Neuronal stem cell (in vitro differentiated cells): ENCODE data around the gene SARS2.
A peak's percentile ranks its signal among the peaks of the same experiment; 100 is the strongest.

Experiments
- DNase-seq: peaks from one replicate; pipeline ENCODE4 v3.0.0-alpha.2; 2013; ENCODE audit warnings: low spot score
- H2AFZ ChIP-seq: one replicate; pipeline ENCODE4 v1.6.1; 2013; ENCODE audit warnings: mild to moderate bottlenecking, low read length, inconsistent platforms
- H2AK5ac ChIP-seq: 2 replicates; pipeline ENCODE4 v1.6.1; 2013; ENCODE audit warnings: low read depth, mild to moderate bottlenecking, inconsistent platforms, low read length, moderate library complexity, mixed read lengths
- H2BK120ac ChIP-seq: 2 replicates; pipeline ENCODE4 v1.6.1; 2013; ENCODE audit warnings: low read depth, mild to moderate bottlenecking, inconsistent platforms, low read length, moderate library complexity, mixed read lengths
- H2BK12ac ChIP-seq: one replicate; pipeline ENCODE4 v1.6.1; 2013; ENCODE audit warnings: low read length, inconsistent platforms
- H2BK15ac ChIP-seq: 2 replicates; pipeline ENCODE4 v1.6.1; 2013; ENCODE audit warnings: mild to moderate bottlenecking, low read length, inconsistent platforms, mixed read lengths
- H2BK5ac ChIP-seq: one replicate; pipeline ENCODE4 v1.6.1; 2013; ENCODE audit warnings: inconsistent platforms, mild to moderate bottlenecking, low read length, moderate library complexity
- H3K14ac ChIP-seq: one replicate; pipeline ENCODE4 v1.6.1; 2013; ENCODE audit warnings: low read length, inconsistent platforms
- H3K18ac ChIP-seq: 2 replicates; pipeline ENCODE4 v1.6.1; 2013; ENCODE audit warnings: low read length, inconsistent platforms
- H3K23ac ChIP-seq: 2 replicates; pipeline ENCODE4 v1.6.1; 2013; ENCODE audit warnings: low read depth, mild to moderate bottlenecking, mixed read lengths, low read length, inconsistent platforms; ENCODE audit not compliant: poor library complexity
- H3K27ac ChIP-seq: replicated peaks from 3 replicates; pipeline ENCODE4 v1.5.1; 2013; ENCODE audit warnings: low read length, inconsistent platforms
- H3K27me3 ChIP-seq, 3 experiments: 2 replicates each; pipeline ENCODE4 v1.6.1; 2013; ENCODE audit warnings: low read length in 3 of 3, mild to moderate bottlenecking in 2 of 3, inconsistent platforms in 1 of 3, low read depth in 1 of 3, mixed read lengths in 1 of 3, moderate library complexity in 1 of 3; ENCODE audit not compliant: control insufficient read depth in 3 of 3, insufficient read depth in 3 of 3
- H3K36me3 ChIP-seq, 2 donors: replicated peaks in 1 of 2; 2 replicates each; pipeline ENCODE4 v1.6.1; 2013; ENCODE audit warnings: low read length in 2 of 2; ENCODE audit not compliant: control insufficient read depth in 2 of 2, insufficient read depth in 2 of 2
- H3K4ac ChIP-seq: 2 replicates; pipeline ENCODE4 v1.6.1; 2013; ENCODE audit warnings: inconsistent platforms, mild to moderate bottlenecking, low read length, moderate library complexity
- H3K4me1 ChIP-seq, 2 donors: 1 replicate in 1 of 2; 2 replicates in 1 of 2; pipeline ENCODE4 v1.6.1; 2013; ENCODE audit warnings: low read length in 2 of 2, low read depth in 1 of 2; ENCODE audit not compliant: control insufficient read depth in 2 of 2, insufficient read depth in 1 of 2
- H3K4me2 ChIP-seq: one replicate; pipeline ENCODE4 v1.6.1; 2013; ENCODE audit warnings: mild to moderate bottlenecking, low read length, inconsistent platforms; ENCODE audit not compliant: insufficient read depth, poor library complexity, severe bottlenecking
- H3K4me3 ChIP-seq, 2 donors: 2 replicates each; pipeline ENCODE4 v1.5.1; 2013; ENCODE audit warnings: low read length in 2 of 2, mild to moderate bottlenecking in 2 of 2, inconsistent platforms in 1 of 2, moderate library complexity in 1 of 2
- H3K79me1 ChIP-seq: one replicate; pipeline ENCODE4 v1.6.1; 2013; ENCODE audit warnings: low read depth, mild to moderate bottlenecking, inconsistent platforms, low read length, moderate library complexity
- H3K9ac ChIP-seq: one replicate; pipeline ENCODE4 v1.6.1; 2013; ENCODE audit warnings: mild to moderate bottlenecking, low read depth, low read length, inconsistent platforms; ENCODE audit not compliant: poor library complexity
- H3K9me3 ChIP-seq, 2 donors: replicated peaks in 1 of 2; 2 replicates each; pipeline versions ENCODE3 to v1.6.1; 2013; ENCODE audit warnings: low read length in 2 of 2, mild to moderate bottlenecking in 2 of 2, inconsistent platforms in 1 of 2, low read depth in 1 of 2, mixed read lengths in 1 of 2, moderate library complexity in 1 of 2; ENCODE audit not compliant: control insufficient read depth in 2 of 2, insufficient read depth in 1 of 2
- H4K8ac ChIP-seq: one replicate; pipeline ENCODE4 v1.6.1; 2013; ENCODE audit warnings: low read depth, mild to moderate bottlenecking, inconsistent platforms, low read length, moderate library complexity
- H4K91ac ChIP-seq: one replicate; pipeline ENCODE4 v1.6.1; 2013; ENCODE audit warnings: low read length, low read depth, mild to moderate bottlenecking, inconsistent platforms; ENCODE audit not compliant: poor library complexity
- WGBS, 2 donors: extraction: QIAGEN DNeasy Blood & Tissue Kit; methylation state at CpG; one replicate each; pipeline ENCODE4 v1.1.7; 2013; ENCODE audit warnings: missing lambda C conversion rate in 2 of 2, mixed read lengths in 1 of 2; ENCODE audit not compliant: insufficient read length in 2 of 2, insufficient replicate concordance in 1 of 2; ENCODE audit errors: extremely low coverage in 2 of 2; 5-methylcytosine and 5-hydroxymethylcytosine counted together

Gene SARS2

DNA sequence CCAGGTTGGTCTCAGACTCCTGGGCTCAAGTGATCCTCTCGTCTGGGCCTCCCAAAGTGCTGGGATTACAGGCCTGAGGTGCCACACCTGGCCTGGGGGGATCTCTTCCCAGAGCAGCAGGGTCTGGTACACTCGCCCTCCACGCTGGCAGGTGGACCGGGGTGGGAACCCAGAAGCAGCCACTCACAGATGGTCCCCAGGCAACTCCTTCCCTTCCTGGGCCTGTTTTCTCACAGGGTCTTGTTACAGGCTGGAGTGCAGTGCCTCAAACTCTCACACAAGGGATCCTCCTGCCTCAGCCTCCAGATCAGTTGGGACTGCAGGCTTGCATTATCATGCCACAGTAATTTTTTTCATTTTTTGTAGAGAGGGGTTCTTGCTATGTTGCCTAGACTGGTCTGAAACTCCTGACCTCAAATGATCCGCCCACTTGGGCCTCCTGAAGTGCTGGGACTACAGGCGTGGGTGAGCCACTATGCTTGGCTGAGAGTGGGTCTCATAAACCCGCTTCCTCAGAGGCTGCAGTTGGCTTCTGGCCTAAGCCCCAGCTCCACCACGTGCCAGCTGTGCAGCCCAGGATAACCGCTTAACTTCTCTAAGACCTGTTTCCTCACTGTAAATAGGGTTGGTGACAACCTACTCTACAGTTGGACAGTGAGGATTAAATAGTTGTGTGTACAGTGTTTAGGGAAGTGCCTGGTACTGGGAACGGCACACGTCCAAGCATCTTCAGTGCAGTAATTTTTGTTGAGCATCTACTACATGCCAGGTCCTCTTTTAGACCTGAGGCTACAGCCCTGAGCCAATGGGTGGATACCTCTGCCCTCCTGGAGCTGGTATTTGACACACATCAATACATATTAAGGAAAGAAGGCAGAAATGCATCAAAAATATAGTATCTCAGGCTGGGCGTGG is 17.7 kb downstream of the SARS2 start:
- peaks cover 0 to under 1% of the 10 kb centered on the region in 2 donors for H3K9me3 ChIP-seq
- H4K8ac ChIP-seq, result no peak overlapping the region
- H3K18ac ChIP-seq, result peak overlapping the region; percentile 35
- H3K27me3 ChIP-seq, result no peaks in the 10 kb centered on the region
- no peak overlapping the region for H2BK15ac ChIP-seq
- no peak overlapping the region for H2BK120ac ChIP-seq
- peak overlapping the region; percentile 63 for H2AK5ac ChIP-seq
- H3K4ac ChIP-seq, result no peak overlapping the region
- peak overlapping the region; percentile 55 for H3K23ac ChIP-seq
- H4K91ac ChIP-seq, result no peak overlapping the region
- no CpG with 5 or more reads among the region's 12 CpGs for WGBS, 2 donors
- H3K36me3 ChIP-seq, result peaks cover 0 to 6% of the 10 kb centered on the region in 2 donors
- no peak overlapping the region for H3K4me2 ChIP-seq
- DNase-seq, result no peak
- no peaks in the 10 kb centered on the region for H3K4me1 ChIP-seq
- H3K14ac ChIP-seq, result peak overlapping the region; percentile 17
- H3K27ac ChIP-seq, result no peak overlapping the region
- H3K79me1 ChIP-seq, result peaks cover 2% of the 10 kb centered on the region
- no peak overlapping the region for H2BK12ac ChIP-seq
- H2AFZ ChIP-seq, result no peak overlapping the region
- no peak overlapping the region for H2BK5ac ChIP-seq
- H3K9ac ChIP-seq, result no peak overlapping the region
- peak overlapping the region in 1 of 2 donors; percentile 34 for H3K4me3 ChIP-seq

GRCh38 chr19:38911388-38912001 is 19.1 kb downstream of the SARS2 start:
- Histone ChIP-seq H4K8ac (peak overlapping the region; percentile 82), H3K9ac (peak overlapping the region; percentile 30), H4K91ac (no peak overlapping the region), H3K4me3 (peak overlapping the region in 1 of 2 donors; percentile 29), H2BK5ac (peak overlapping the region; percentile 82), H3K27ac (no peak overlapping the region), H2AFZ (peak overlapping the region; percentile 61), H3K4ac (no peak overlapping the region), H3K27me3 (no peaks in the 10 kb centered on the region), H3K9me3 (peaks cover 0 to 12% of the 10 kb centered on the region in 2 donors), H3K14ac (peak overlapping the region; percentile 38), H2BK15ac (peak overlapping the region; percentile 85), H2BK120ac (no peak overlapping the region), H3K23ac (peak overlapping the region; percentile 95), H2BK12ac (peak overlapping the region; percentile 41), H3K36me3 (peaks cover 12% of the 10 kb centered on the region in 2 donors), H2AK5ac (peak overlapping the region; percentile 88), H3K4me2 (no peak overlapping the region), H3K79me1 (peaks cover 2% of the 10 kb centered on the region), H3K4me1 (no peaks in the 10 kb centered on the region), H3K18ac (peak overlapping the region; percentile 64)
- no peak for DNase-seq
- WGBS, 2 donors, result no CpG with 5 or more reads among the region's 16 CpGs

GRCh38 chr19:38910488-38910887 is 20.1 kb downstream of the SARS2 start:
- Histone ChIP-seq H3K4me2 (no peak overlapping the region), H3K18ac (peak overlapping the region; percentile 32), H3K23ac (no peak overlapping the region), H3K27me3 (no peaks in the 10 kb centered on the region), H3K9ac (no peak overlapping the region), H3K27ac (no peak overlapping the region), H2BK120ac (no peak overlapping the region), H3K9me3 (peaks cover 0 to 12% of the 10 kb centered on the region in 2 donors), H3K36me3 (peaks cover 12 to 18% of the 10 kb centered on the region in 2 donors), H2BK12ac (no peak overlapping the region), H2AK5ac (no peak overlapping the region), H3K4me3 (no peak overlapping the region), H2AFZ (no peak overlapping the region), H3K4ac (no peak overlapping the region), H2BK5ac (no peak overlapping the region), H3K4me1 (no peaks in the 10 kb centered on the region), H4K91ac (no peak overlapping the region), H3K14ac (no peak overlapping the region), H4K8ac (no peak overlapping the region), H2BK15ac (no peak overlapping the region), H3K79me1 (no peaks in the 10 kb centered on the region)
- WGBS, 2 donors, result no CpG with 5 or more reads among the region's 12 CpGs
- DNase-seq, result no peak

DNA sequence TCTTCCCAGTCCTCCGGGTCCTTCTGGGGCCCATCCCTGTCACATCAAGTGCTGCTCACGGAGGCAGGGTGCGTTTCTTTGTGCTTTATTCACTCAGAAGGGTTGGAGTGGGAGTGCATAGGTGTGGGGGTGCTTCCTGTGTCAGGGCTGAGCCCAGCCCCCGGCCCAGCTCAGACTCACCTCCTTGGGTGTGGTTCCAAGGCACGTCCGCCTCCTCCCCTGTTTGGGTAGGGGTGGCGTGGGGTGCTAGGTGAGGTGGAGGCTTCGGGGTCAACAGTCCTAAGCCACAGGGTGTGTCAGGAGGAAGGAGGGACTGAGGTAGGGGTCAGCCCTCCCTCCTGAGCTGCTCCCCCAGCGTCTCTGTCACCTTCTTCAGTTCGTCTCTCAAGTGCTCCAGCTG is 21.7 kb downstream of the SARS2 start:
- H3K14ac ChIP-seq, result no peak overlapping the region
- peaks cover 0 to 2% of the 10 kb centered on the region in 2 donors for H3K4me1 ChIP-seq
- H3K18ac ChIP-seq, result no peak overlapping the region
- peak overlapping the region; percentile 3 for H3K23ac ChIP-seq
- no peak overlapping the region for H2AK5ac ChIP-seq
- H3K79me1 ChIP-seq, result no peaks in the 10 kb centered on the region
- no peak overlapping the region for H3K4me3 ChIP-seq
- no peak overlapping the region for H3K4ac ChIP-seq
- H2BK12ac ChIP-seq, result no peak overlapping the region
- no peak overlapping the region for H3K27ac ChIP-seq
- no peak overlapping the region for H2BK15ac ChIP-seq
- H4K8ac ChIP-seq, result no peak overlapping the region
- WGBS, 2 donors, result no CpG with 5 or more reads among the region's 10 CpGs
- H4K91ac ChIP-seq, result no peak overlapping the region
- peaks cover 20 to 30% of the 10 kb centered on the region in 2 donors for H3K36me3 ChIP-seq
- no peak overlapping the region for H2AFZ ChIP-seq
- H2BK120ac ChIP-seq, result no peak overlapping the region
- no peak overlapping the region for H3K4me2 ChIP-seq
- H3K27me3 ChIP-seq, result no peaks in the 10 kb centered on the region
- peak overlapping the region; percentile 29 for H2BK5ac ChIP-seq
- DNase-seq, result no peak
- H3K9ac ChIP-seq, result no peak overlapping the region
- H3K9me3 ChIP-seq, result peaks cover 0 to 12% of the 10 kb centered on the region in 2 donors
